ENCODE measurements around the gene BCL7C. TPM values are rescaled to one million over a fixed set of nuclear protein-coding genes. Genes with fewer than 3 reads are reported as not detected.

The BCL7C gene
- total and polyA plus RNA-seq, 2 of the 13 experiments (the other 11 are each of a cell fraction or from before 2014, with no cell fraction given), result 17.7 to 33.8 TPM

- TF ChIP-seq ZNF326 (CRISPR knock-in tag; IDR thresholded peaks at IDR 0.05; ENCODE audit: borderline replicate concordance) (no peak), MAZ (IDR thresholded peaks at IDR 0.05; ENCODE audit: borderline replicate concordance, low read depth, low read length) (peak; percentile 22; the same call in 1 of the 2 replicates), MAZ (CRISPR knock-in tag; IDR thresholded peaks at IDR 0.05; ENCODE audit: low read depth) (no peak; the same call in 1 of the 2 replicates), ZNF605 (CRISPR knock-in tag; IDR thresholded peaks at IDR 0.05) (0 out of 2 replicates have a peak, but pooled peaks have one; percentile 61), ZNF3 (CRISPR knock-in tag; IDR thresholded peaks at IDR 0.05) (no peak), ZNF432 (CRISPR knock-in tag; IDR thresholded peaks at IDR 0.05; ENCODE audit: borderline replicate concordance) (no peak), NFRKB (IDR thresholded peaks at IDR 0.05) (no peak), ADNP (CRISPR knock-in tag; IDR thresholded peaks at IDR 0.05) (no peak), HDAC6 (IDR thresholded peaks at IDR 0.05; ENCODE audit: low read depth, low read length) (no peak), MTF1 (CRISPR knock-in tag; IDR thresholded peaks at IDR 0.05) (no peak), JUNB (CRISPR knock-in tag; IDR thresholded peaks at IDR 0.05; ENCODE audit: borderline replicate concordance) (no peak), RERE (CRISPR knock-in tag; IDR thresholded peaks at IDR 0.05; ENCODE audit: low read depth) (no peak), RXRB (CRISPR knock-in tag; IDR thresholded peaks at IDR 0.05; ENCODE audit: borderline replicate concordance) (peak; percentile 63; the same call in 1 of the 2 replicates), KDM4B (CRISPR knock-in tag; IDR thresholded peaks at IDR 0.05) (no peak), PATZ1 (CRISPR knock-in tag; IDR thresholded peaks at IDR 0.05) (peak; percentile 54; the same call in 1 of the 2 replicates), GATAD1 (CRISPR knock-in tag; IDR thresholded peaks at IDR 0.05) (0 out of 2 replicates have a peak, but pooled peaks have one; percentile 55), NBN (conservative IDR thresholded peaks at IDR 0.05) (no peak), GTF3A (CRISPR knock-in tag; conservative IDR thresholded peaks at IDR 0.05) (no peak), HIVEP1 (CRISPR knock-in tag; IDR thresholded peaks at IDR 0.05) (0 out of 2 replicates have a peak, but pooled peaks have one; percentile 29), ZNF274 (CRISPR knock-in tag; IDR thresholded peaks at IDR 0.05) (0 out of 2 replicates have a peak, but pooled peaks have one; percentile 37), FOXP4 (CRISPR knock-in tag; IDR thresholded peaks at IDR 0.05) (no peak; the same call in 1 of the 2 replicates)
These were observed 49.0 kb downstream of the BCL7C start (continued) for GRCh38 chr16:30844671-30845449.

All from HepG2 (cell line).